GM23338 (cell line): ENCODE measurements around the gene FMN2.

Experiments
- CTCF ChIP-seq, 2 experiments: fragments of 200-600 bp in 1 of 2; sonication (generic) in 1 of 2; conservative IDR thresholded peaks; 2 replicates each; pipeline versions ENCODE4 v1.5.1 to v1.6.1; 2016 to 2017; ENCODE audit warnings: antibody characterized with exemption in 2 of 2, low read depth in 2 of 2, mild to moderate bottlenecking in 2 of 2, moderate library complexity in 1 of 2
- EZH2phosphoT487 ChIP-seq: fragments of 200-600 bp; sonication (generic); IDR thresholded peaks from one replicate; pipeline ENCODE4 v1.8.1; 2018; ENCODE audit warnings: antibody characterized with exemption; ENCODE audit not compliant: unreplicated experiment
- TF ChIP-seq, protein P1 (sequence below): IDR thresholded peaks from one replicate; pipeline ENCODE4 v1.6.1; 2018; ENCODE audit warnings: antibody characterized with exemption; ENCODE audit not compliant: unreplicated experiment

- TF ChIP-seq CTCF (conservative IDR thresholded peaks at IDR 0.05; ENCODE audit: low read depth in 2 of 2) (no peak), EZH2phosphoT487 (no peak)
- TF ChIP-seq, protein P1, sequence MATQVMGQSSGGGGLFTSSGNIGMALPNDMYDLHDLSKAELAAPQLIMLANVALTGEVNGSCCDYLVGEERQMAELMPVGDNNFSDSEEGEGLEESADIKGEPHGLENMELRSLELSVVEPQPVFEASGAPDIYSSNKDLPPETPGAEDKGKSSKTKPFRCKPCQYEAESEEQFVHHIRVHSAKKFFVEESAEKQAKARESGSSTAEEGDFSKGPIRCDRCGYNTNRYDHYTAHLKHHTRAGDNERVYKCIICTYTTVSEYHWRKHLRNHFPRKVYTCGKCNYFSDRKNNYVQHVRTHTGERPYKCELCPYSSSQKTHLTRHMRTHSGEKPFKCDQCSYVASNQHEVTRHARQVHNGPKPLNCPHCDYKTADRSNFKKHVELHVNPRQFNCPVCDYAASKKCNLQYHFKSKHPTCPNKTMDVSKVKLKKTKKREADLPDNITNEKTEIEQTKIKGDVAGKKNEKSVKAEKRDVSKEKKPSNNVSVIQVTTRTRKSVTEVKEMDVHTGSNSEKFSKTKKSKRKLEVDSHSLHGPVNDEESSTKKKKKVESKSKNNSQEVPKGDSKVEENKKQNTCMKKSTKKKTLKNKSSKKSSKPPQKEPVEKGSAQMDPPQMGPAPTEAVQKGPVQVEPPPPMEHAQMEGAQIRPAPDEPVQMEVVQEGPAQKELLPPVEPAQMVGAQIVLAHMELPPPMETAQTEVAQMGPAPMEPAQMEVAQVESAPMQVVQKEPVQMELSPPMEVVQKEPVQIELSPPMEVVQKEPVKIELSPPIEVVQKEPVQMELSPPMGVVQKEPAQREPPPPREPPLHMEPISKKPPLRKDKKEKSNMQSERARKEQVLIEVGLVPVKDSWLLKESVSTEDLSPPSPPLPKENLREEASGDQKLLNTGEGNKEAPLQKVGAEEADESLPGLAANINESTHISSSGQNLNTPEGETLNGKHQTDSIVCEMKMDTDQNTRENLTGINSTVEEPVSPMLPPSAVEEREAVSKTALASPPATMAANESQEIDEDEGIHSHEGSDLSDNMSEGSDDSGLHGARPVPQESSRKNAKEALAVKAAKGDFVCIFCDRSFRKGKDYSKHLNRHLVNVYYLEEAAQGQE = no peak
These were observed 44.7 kb downstream of the FMN2 start for GRCh38 chr1:240136402-240136801.
